ENCODE data around the gene ITGB2.

Gene ITGB2

GRCh38 chr21:44959376-44960091, 38.8 kb upstream of the ITGB2 start:
- Mint-ChIP-seq H3K9me3 (no peaks in the 10 kb centered on the region), H3K36me3 (ENCODE audit: low read depth) (peaks cover 54% of the 10 kb centered on the region)
- TF ChIP-seq CTCF (IDR thresholded peaks at IDR 0.05; ENCODE audit: unreplicated experiment in 3 of 3): no peak

GRCh38 chr21:44958471-44959191, 37.9 kb upstream of the ITGB2 start:
- Mint-ChIP-seq H3K4me1 (peaks cover 61% of the 10 kb centered on the region), H3K27me3 (ENCODE audit: low read depth) (no peaks in the 10 kb centered on the region), H3K36me3 (ENCODE audit: low read depth) (peaks cover 45% of the 10 kb centered on the region), H3K4me3 (peak overlapping the region; percentile 62 to 75 (median 62)), H3K9me3 (no peaks in the 10 kb centered on the region), H3K27ac (peak overlapping the region; percentile 92 to 97 (median 96))
- no peak for TF ChIP-seq CTCF (IDR thresholded peaks at IDR 0.05; ENCODE audit: unreplicated experiment in 3 of 3)

More at GRCh38 chr21:44959376-44960091, 38.8 kb upstream of the ITGB2 start:
- peaks cover 70% of the 10 kb centered on the region for H3K4me1 Mint-ChIP-seq
- H3K27me3 Mint-ChIP-seq (ENCODE audit: low read depth): no peaks in the 10 kb centered on the region
- no peak overlapping the region for H3K4me3 Mint-ChIP-seq
- H3K27ac Mint-ChIP-seq: peak overlapping the region in 2 of 3 experiments; percentile 92 to 96

- peaks cover 57% of the 10 kb centered on the region for H3K4me1 Mint-ChIP-seq
- no peaks in the 10 kb centered on the region for H3K27me3 Mint-ChIP-seq (ENCODE audit: low read depth)
- H3K4me3 Mint-ChIP-seq: no peak overlapping the region
- no peaks in the 10 kb centered on the region for H3K9me3 Mint-ChIP-seq
- no peak for TF ChIP-seq CTCF (IDR thresholded peaks at IDR 0.05; ENCODE audit: unreplicated experiment in 3 of 3)
- H3K36me3 Mint-ChIP-seq (ENCODE audit: low read depth): peaks cover 41% of the 10 kb centered on the region
- H3K27ac Mint-ChIP-seq: peak overlapping the region in 2 of 3 experiments; percentile 20 to 53
These were observed 37.3 kb upstream of the ITGB2 start for GRCh38 chr21:44957901-44958451.

GRCh38 chr21:44957047-44957831, 36.5 kb upstream of the ITGB2 start:
- peak overlapping the region in 2 of 3 experiments; percentile 20 to 53 for H3K27ac Mint-ChIP-seq
- no peaks in the 10 kb centered on the region for H3K27me3 Mint-ChIP-seq (ENCODE audit: low read depth)
- TF ChIP-seq CTCF (IDR thresholded peaks at IDR 0.05; ENCODE audit: unreplicated experiment in 3 of 3): no peak
- H3K9me3 Mint-ChIP-seq: no peaks in the 10 kb centered on the region
- H3K4me3 Mint-ChIP-seq: no peak overlapping the region
- H3K4me1 Mint-ChIP-seq: peaks cover 57% of the 10 kb centered on the region
- H3K36me3 Mint-ChIP-seq (ENCODE audit: low read depth): peaks cover 34% of the 10 kb centered on the region

GRCh38 chr21:44956356-44957046, 35.8 kb upstream of the ITGB2 start:
- Mint-ChIP-seq H3K27me3 (ENCODE audit: low read depth) (no peaks in the 10 kb centered on the region), H3K4me1 (peaks cover 49% of the 10 kb centered on the region), H3K4me3 (no peak overlapping the region), H3K27ac (peak overlapping the region in 2 of 3 experiments; percentile 12 to 19), H3K9me3 (no peaks in the 10 kb centered on the region), H3K36me3 (ENCODE audit: low read depth) (peaks cover 31% of the 10 kb centered on the region)
- TF ChIP-seq CTCF (IDR thresholded peaks at IDR 0.05; ENCODE audit: unreplicated experiment in 3 of 3): no peak
